GM12878 (cell line): Measurements from ENCODE around the gene SPIRE2. TPM values are rescaled to one million over a fixed set of nuclear protein-coding genes. Genes with fewer than 3 reads are reported as not detected.
"Not testable (repeated sequence)": the region's sequence is repeated elsewhere in the genome, so short reads cannot be mapped to it uniquely, and the experiment has no call there.

Experiments used
- ATAC-seq: fragments of 200-7000 bp; cut with Tn5 transposase; 3 replicates; pipeline ENCODE4 v1.9.1; 2020; ENCODE audit warnings: mild to moderate bottlenecking, moderate library complexity
- BruUV-seq: library from RNA; stranded (reverse); fragments of 400-500 nt; replicated peaks from 2 replicates; lab custom pipeline; 2021; lab: Mats Ljungman, UMichigan
- CTCF ChIA-PET: fragments of 300-600 bp; sonication (Branson Sonifier 250); formaldehyde crosslinking; extraction: SDS; loops from one replicate; lab custom pipeline; 2021; ENCODE audit warnings: inconsistent platforms; lab: Yijun Ruan, JAX
- POLR2A ChIA-PET: fragments of 350-600 bp; formaldehyde crosslinking; extraction: SDS; loops from one replicate; lab custom pipeline; 2021; ENCODE audit warnings: inconsistent platforms; lab: Charles Lee
- RAD21 ChIA-PET: fragments of 300-600 bp; sonication (Branson Sonifier 250); formaldehyde crosslinking; loops from one replicate; lab custom pipeline; 2023; ENCODE audit warnings: antibody characterized with exemption; ENCODE audit not compliant: unreplicated experiment; lab: Charles Lee
- SMC1A ChIA-PET: fragments of 300-600 bp; sonication (Branson Sonifier 250); formaldehyde crosslinking; loops from one replicate; lab custom pipeline; 2023; ENCODE audit not compliant: unreplicated experiment, uncharacterized antibody; lab: Charles Lee
- DNase-seq: peaks from one replicate; pipeline ENCODE4 v3.0.0-alpha.2; 2011; ENCODE audit warnings: low read depth, low spot score
- FAIRE-seq: peaks from 3 replicates; lab custom pipeline; 2011; peaks lifted over from hg19 to GRCh38; lab: Jason Lieb, UNC
- H2AFZ ChIP-seq: 2 replicates; pipeline ENCODE4 v1.6.0; 2011; ENCODE audit warnings: low read depth, low read length, control low read depth; ENCODE audit not compliant: control insufficient read depth
- H3K27ac ChIP-seq: 2 replicates; pipeline ENCODE4 v1.5.1; 2011; ENCODE audit warnings: control low read depth; ENCODE audit not compliant: control insufficient read depth, insufficient read depth
- H3K27me3 ChIP-seq, 2 experiments: replicated peaks in 1 of 2; 2 replicates each; pipeline versions ENCODE4 v1.6.0 to v1.6.1; 2011; ENCODE audit warnings: low read length in 1 of 2; ENCODE audit not compliant: control insufficient read depth in 2 of 2, insufficient read depth in 2 of 2
- H3K36me3 ChIP-seq, 2 experiments: 2 replicates each; pipeline ENCODE4 v1.5.1; 2011; ENCODE audit warnings: low read length in 1 of 2; ENCODE audit not compliant: control insufficient read depth in 2 of 2, insufficient read depth in 2 of 2
- H3K4me1 ChIP-seq: 2 replicates; pipeline ENCODE4 v1.6.1; 2011; ENCODE audit warnings: mild to moderate bottlenecking, low read length, moderate library complexity, mixed read lengths; ENCODE audit not compliant: control insufficient read depth, insufficient read depth
- H3K4me2 ChIP-seq: 2 replicates; pipeline ENCODE4 v1.6.0; 2011; ENCODE audit warnings: control low read depth; ENCODE audit not compliant: control insufficient read depth, insufficient read depth
- H3K4me3 ChIP-seq: fragments of 200-600 bp; sonication (generic); 2 replicates; pipeline ENCODE4 v1.5.1; 2016
- H3K79me2 ChIP-seq: 2 replicates; pipeline ENCODE4 v1.6.0; 2011; ENCODE audit warnings: low read length; ENCODE audit not compliant: control insufficient read depth, insufficient read depth
- H3K9ac ChIP-seq: 2 replicates; pipeline ENCODE4 v1.8.0; 2011; ENCODE audit warnings: low read length, control low read depth, mixed read lengths; ENCODE audit not compliant: control insufficient read depth, insufficient read depth
- H3K9me3 ChIP-seq: replicated peaks from 3 replicates; pipeline ENCODE4 v1.5.1; 2011; ENCODE audit warnings: mild to moderate bottlenecking, low read length; ENCODE audit not compliant: control insufficient read depth, insufficient read depth
- H4K20me1 ChIP-seq: 2 replicates; pipeline ENCODE4 v1.6.0; 2011; ENCODE audit not compliant: control insufficient read depth, insufficient read depth
- ATF2 ChIP-seq: IDR thresholded peaks from 2 replicates; pipeline ENCODE4 v1.6.1; 2012; ENCODE audit warnings: low read length, inconsistent platforms
- FOXM1 ChIP-seq: IDR thresholded peaks from 2 replicates; pipeline ENCODE4 v1.6.1; 2012; ENCODE audit warnings: low read depth, mild to moderate bottlenecking, inconsistent platforms, low read length, moderate library complexity
- NFYB ChIP-seq: IDR thresholded peaks from 2 replicates; pipeline ENCODE4 v1.6.1; 2011; ENCODE audit warnings: low read depth, mild to moderate bottlenecking, low read length, improper control_type of control experiment, moderate library complexity; ENCODE audit not compliant: insufficient read depth
- NR2C1 ChIP-seq: fragments of 450-650 bp; IDR thresholded peaks from 2 replicates; pipeline ENCODE4 v1.6.1; 2017; ENCODE audit warnings: antibody characterized with exemption, mild to moderate bottlenecking, moderate library complexity
- NRF1 ChIP-seq: conservative IDR thresholded peaks from 2 replicates; pipeline ENCODE4 v1.6.1; 2011; ENCODE audit warnings: mild to moderate bottlenecking, low read depth, low read length, improper control_type of control experiment
- SMARCA5 ChIP-seq: fragments of 450-650 bp; IDR thresholded peaks from 2 replicates; pipeline ENCODE4 v1.6.1; 2017; ENCODE audit warnings: mild to moderate bottlenecking
- TARDBP ChIP-seq: IDR thresholded peaks from 2 replicates; pipeline ENCODE4 v1.6.1; 2016; ENCODE audit warnings: borderline replicate concordance
- WRNIP1 ChIP-seq: IDR thresholded peaks from 2 replicates; pipeline ENCODE4 v1.6.1; 2011; ENCODE audit warnings: low read depth, low read length, improper control_type of control experiment, borderline replicate concordance
- WGBS: methylation state at CpG from one replicate; pipeline ENCODE4 v1.1.6; 2016; ENCODE audit warnings: low lambda C conversion rate; ENCODE audit not compliant: insufficient replicate concordance, insufficient coverage; ENCODE audit errors: missing lambda C conversion rate; 5-methylcytosine and 5-hydroxymethylcytosine counted together
- in situ Hi-C: fragments of 300-500 bp; cut with MboI; formaldehyde crosslinking; loops from 9 replicates; pipeline ENCODE4 v1.14.3; 2018; ENCODE audit warnings: mixed read lengths
- intact Hi-C: fragments of 100-400 bp; cut with micrococcal nuclease; formaldehyde crosslinking; loops from one replicate; pipeline ENCODE4 v1.14.2; 2022; ENCODE audit not compliant: unreplicated experiment
- polyA plus RNA-seq, 11 experiments: library from polyadenylated mRNA; depleted of rRNA in 4 of 11; unstranded in 6 of 11; stranded (reverse) in 5 of 11; fragments of >200 nt; fragmentation: Nextera tagmentation in 4 of 11; fragmentation: Illumina TruSeq in 1 of 11; extraction: Ambion mirVana in 4 of 11; extraction: Trizol in 1 of 11; gene quantifications; 1 replicate in 1 of 11; 2 replicates in 10 of 11; pipeline versions ENCODE4 v1.2.1 to v1.2.3, GENCODE V29; 2011 to 2016; ENCODE audit warnings: inconsistent platforms in 2 of 11, missing spikeins in 2 of 11, low read depth in 1 of 11
- total RNA-seq, 4 experiments: library from RNA; depleted of rRNA in 3 of 4; stranded (reverse); fragments of >200 nt in 3 of 4; fragmentation: Illumina TruSeq in 1 of 4; extraction: Trizol in 1 of 4; gene quantifications; 2 replicates each; pipeline versions ENCODE4 v1.2.1 to v1.2.3, GENCODE V29; 2013 to 2021
- TF ChIP-seq, protein P1 (sequence below): fragments of 450-650 bp; conservative IDR thresholded peaks from 2 replicates; pipeline ENCODE4 v1.6.1; 2017; ENCODE audit warnings: mild to moderate bottlenecking, moderate library complexity

SPIRE2 gene
- total and polyA plus RNA-seq, 10 of the 15 experiments (the other 5 are each of a cell fraction or from before 2014, with no cell fraction given), result 0.03 to 0.64 (median 0.27) TPM; not detected in 1

- H3K9ac ChIP-seq, DNase-seq, H3K9me3 ChIP-seq, in situ Hi-C loops, ATAC-seq, RAD21 ChIA-PET, BruUV-seq, H3K79me2 ChIP-seq, POLR2A ChIA-PET, H3K27ac ChIP-seq, H3K4me3 ChIP-seq, H4K20me1 ChIP-seq, H3K36me3 ChIP-seq, H2AFZ ChIP-seq, H3K27me3 ChIP-seq, H3K4me2 ChIP-seq, CTCF ChIA-PET, FAIRE-seq: not testable (repeated sequence)
- TF ChIP-seq TARDBP, result peak; percentile 19; the same call in 1 of the 2 replicates
- intact Hi-C loops, result loop anchor here (10.0 kb wide), 1 partner anchor 210 kb away; the partner anchor contains the start of gene SPATA2L
- WGBS, result 78% methylated on average over 11 of the region's 11 CpGs
- SMC1A ChIA-PET, result interaction anchor here (1.1 kb wide), 1 partner anchor 215 kb away, joined by 3 read pairs; no protein-coding TSS in a partner anchor
- peaks cover 11% of the 10 kb centered on the region for H3K4me1 ChIP-seq
These were observed 86.5 kb downstream of the SPIRE2 start for GRCh38 chr16:89914642-89915285.

GRCh38 chr16:89915303-89916232 lies 87.3 kb downstream of the SPIRE2 start:
- ChIA-PET POLR2A (no interaction called here), CTCF (no interaction called here), SMC1A (interaction anchor here (0.7 to 1.1 kb wide), 2 partner anchors 10 to 216 kb away, joined by 3 read pairs; no protein-coding TSS in a partner anchor), RAD21 (no interaction called here)
- no peaks in the 10 kb centered on the region for H3K79me2 ChIP-seq
- FAIRE-seq (no peak), DNase-seq (no peak), ATAC-seq (no peak)
- 95% methylated on average over 40 of the region's 40 CpGs for WGBS
- H3K9me3 ChIP-seq, result no peaks in the 10 kb centered on the region
- H2AFZ ChIP-seq, result no peak overlapping the region
- H3K36me3 ChIP-seq, result peaks cover 2 to 3% of the 10 kb centered on the region in 2 experiments; a peak in 3 of 4 replicates
- in situ Hi-C loops, result no loop called here
- H3K27me3 ChIP-seq, result peaks cover 0 to under 1% of the 10 kb centered on the region in 2 experiments; a peak in 1 of 4 replicates
- no peak overlapping the region for H3K9ac ChIP-seq
- H3K4me3 ChIP-seq, result no peak overlapping the region
- no peak overlapping the region for H3K4me2 ChIP-seq
- H3K27ac ChIP-seq, result no peak overlapping the region
- H4K20me1 ChIP-seq, result no peaks in the 10 kb centered on the region; the same call in 1 of the 2 replicates
- intact Hi-C loops, result loop anchor here (10.0 kb wide), 1 partner anchor 211 kb away; the partner anchor contains the start of gene SPATA2L
- BruUV-seq, result no TSS peak
- H3K4me1 ChIP-seq, result peaks cover 11% of the 10 kb centered on the region
- TF ChIP-seq WRNIP1, result no peak
- no peak for TF ChIP-seq ATF2
- TF ChIP-seq, protein P1, sequence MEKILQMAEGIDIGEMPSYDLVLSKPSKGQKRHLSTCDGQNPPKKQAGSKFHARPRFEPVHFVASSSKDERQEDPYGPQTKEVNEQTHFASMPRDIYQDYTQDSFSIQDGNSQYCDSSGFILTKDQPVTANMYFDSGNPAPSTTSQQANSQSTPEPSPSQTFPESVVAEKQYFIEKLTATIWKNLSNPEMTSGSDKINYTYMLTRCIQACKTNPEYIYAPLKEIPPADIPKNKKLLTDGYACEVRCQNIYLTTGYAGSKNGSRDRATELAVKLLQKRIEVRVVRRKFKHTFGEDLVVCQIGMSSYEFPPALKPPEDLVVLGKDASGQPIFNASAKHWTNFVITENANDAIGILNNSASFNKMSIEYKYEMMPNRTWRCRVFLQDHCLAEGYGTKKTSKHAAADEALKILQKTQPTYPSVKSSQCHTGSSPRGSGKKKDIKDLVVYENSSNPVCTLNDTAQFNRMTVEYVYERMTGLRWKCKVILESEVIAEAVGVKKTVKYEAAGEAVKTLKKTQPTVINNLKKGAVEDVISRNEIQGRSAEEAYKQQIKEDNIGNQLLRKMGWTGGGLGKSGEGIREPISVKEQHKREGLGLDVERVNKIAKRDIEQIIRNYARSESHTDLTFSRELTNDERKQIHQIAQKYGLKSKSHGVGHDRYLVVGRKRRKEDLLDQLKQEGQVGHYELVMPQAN, result no peak
- TF ChIP-seq NRF1, result no peak
- TF ChIP-seq NFYB, result no peak
- no peak for TF ChIP-seq SMARCA5
- no peak for TF ChIP-seq NR2C1
- TF ChIP-seq FOXM1, result no peak
